Fibroblast of pulmonary artery (primary cell): ENCODE results near the gene SPA17.

Experiments used
- DNase-seq: peaks from one replicate; pipeline ENCODE4 v3.0.0-alpha.2; 2010; ENCODE audit warnings: low read depth
- H3K4me3 ChIP-seq: replicated peaks from 2 replicates; pipeline ENCODE4 v1.5.1; 2011; ENCODE audit warnings: low read depth, mild to moderate bottlenecking, control low read depth, low read length, moderate library complexity
- TF ChIP-seq, protein P1 (sequence below): IDR thresholded peaks from 2 replicates; pipeline ENCODE4 v1.5.1; 2011; ENCODE audit warnings: mild to moderate bottlenecking, control low read depth, low read length, inconsistent platforms; ENCODE audit errors: missing control alignments

The SPA17 gene

GRCh38 chr11:124673333-124674167 is at the start of gene SPA17, which contains the start of gene SIAE:
TSS of gene SPA17 (plus strand) at chr11:124673904. CDS start at chr11:124675265, 1,361 bp downstream.
TSS of gene SIAE (minus strand) at chr11:124673739. CDS start at chr11:124673708, 31 bp downstream.
- DNase-seq, result peak; percentile 98
- TF ChIP-seq, protein P1, sequence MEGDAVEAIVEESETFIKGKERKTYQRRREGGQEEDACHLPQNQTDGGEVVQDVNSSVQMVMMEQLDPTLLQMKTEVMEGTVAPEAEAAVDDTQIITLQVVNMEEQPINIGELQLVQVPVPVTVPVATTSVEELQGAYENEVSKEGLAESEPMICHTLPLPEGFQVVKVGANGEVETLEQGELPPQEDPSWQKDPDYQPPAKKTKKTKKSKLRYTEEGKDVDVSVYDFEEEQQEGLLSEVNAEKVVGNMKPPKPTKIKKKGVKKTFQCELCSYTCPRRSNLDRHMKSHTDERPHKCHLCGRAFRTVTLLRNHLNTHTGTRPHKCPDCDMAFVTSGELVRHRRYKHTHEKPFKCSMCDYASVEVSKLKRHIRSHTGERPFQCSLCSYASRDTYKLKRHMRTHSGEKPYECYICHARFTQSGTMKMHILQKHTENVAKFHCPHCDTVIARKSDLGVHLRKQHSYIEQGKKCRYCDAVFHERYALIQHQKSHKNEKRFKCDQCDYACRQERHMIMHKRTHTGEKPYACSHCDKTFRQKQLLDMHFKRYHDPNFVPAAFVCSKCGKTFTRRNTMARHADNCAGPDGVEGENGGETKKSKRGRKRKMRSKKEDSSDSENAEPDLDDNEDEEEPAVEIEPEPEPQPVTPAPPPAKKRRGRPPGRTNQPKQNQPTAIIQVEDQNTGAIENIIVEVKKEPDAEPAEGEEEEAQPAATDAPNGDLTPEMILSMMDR, result no peak
- H3K4me3 ChIP-seq, result peak within 1 kb of the TSS; percentile 76

GRCh38 chr11:124625504-124626168 is 48.1 kb upstream of the SPA17 start:
- DNase-seq, result no peak
- TF ChIP-seq, protein P1, result no peak
- no peak overlapping the region for H3K4me3 ChIP-seq

DNA sequence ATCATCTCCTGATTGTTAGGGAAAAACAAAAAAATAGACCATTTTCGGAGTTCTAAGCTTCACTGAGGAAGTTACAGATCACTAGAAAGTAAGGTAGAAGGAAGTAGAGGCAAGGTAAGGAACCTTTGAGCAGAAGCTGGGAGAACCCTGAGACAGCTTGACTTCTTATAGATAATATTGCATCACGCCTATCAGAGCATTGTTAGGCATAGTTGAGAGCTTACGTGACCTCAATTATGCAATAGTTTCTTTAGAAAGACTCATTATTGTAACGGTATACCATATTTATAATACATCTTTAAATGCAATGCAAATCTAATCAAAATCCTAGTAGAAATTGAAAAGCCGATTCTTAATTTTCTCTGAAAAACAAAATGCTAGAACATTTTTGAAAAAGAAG is 46.2 kb upstream of the SPA17 start:
- H3K4me3 ChIP-seq, result no peak overlapping the region
- DNase-seq, result no peak
- TF ChIP-seq, protein P1, result no peak

DNA sequence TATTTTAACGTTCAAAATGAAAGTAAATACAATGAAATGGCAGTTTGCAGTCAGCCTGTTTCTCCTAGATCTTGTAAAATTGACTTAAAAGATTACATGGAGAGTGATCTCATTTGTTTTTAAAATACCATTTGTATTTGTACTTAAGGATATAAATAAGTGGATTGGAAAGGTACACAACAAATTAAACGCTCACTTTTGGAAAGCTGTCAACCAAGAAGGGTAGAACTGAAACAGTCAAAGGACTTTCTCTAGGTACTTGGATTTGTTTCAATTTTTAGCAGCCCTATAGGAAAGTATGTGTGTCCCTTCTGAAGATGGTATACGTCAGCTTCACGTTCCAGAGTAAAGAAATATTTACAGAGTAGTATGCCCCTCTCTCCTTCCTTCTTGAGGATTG is 43.7 kb upstream of the SPA17 start:
- TF ChIP-seq, protein P1, result no peak
- no peak overlapping the region for H3K4me3 ChIP-seq
- DNase-seq, result no peak

DNA sequence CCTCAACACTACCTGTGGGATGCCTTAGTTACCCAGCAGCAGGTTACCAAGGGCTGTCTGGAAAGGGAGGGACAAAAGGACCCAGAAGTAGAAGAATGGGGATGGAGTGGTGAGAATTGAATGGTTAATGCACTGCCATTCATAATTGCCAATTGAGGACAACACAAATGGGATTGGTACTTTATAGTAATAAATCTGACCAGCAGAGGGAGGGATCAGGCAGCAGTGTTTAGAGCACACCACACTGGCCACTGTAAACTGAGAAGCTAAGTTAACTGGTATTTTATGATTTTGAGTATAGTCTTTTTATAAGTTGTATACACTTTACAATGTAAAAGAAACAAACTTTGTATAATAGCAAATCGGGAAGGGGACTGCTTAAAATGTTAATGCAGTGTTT is 40.3 kb upstream of the SPA17 start:
- peak; percentile 30 for DNase-seq
- TF ChIP-seq, protein P1, result peak; percentile 40
- H3K4me3 ChIP-seq, result no peak overlapping the region

DNA sequence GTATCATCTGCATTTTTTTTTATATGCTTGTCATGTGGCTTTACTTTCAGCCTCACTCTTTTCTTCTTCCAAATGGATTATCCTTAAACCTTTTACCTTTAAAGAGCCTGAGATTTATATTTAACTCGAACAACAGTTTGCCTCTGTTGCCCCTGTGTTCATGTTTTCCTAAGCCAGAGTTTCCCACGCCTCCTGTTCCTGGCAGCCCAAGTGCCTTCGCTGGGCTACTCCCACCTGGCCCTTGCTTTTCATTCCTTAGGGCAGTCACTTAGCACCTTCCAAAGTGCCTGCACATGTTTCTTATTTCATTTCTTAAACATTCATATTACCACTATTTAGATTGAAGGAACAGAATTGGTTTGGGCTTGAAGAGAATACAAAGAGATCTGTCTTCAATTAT is 37.8 kb upstream of the SPA17 start:
- DNase-seq, result no peak
- TF ChIP-seq, protein P1, result no peak

More for the DNA sequence above, 37.8 kb upstream of the SPA17 start:
- no peak overlapping the region for H3K4me3 ChIP-seq
